GM23338 (cell line): ENCODE results near the gene VPREB3. TPM values are rescaled to one million over a fixed set of nuclear protein-coding genes. Genes with fewer than 3 reads are reported as not detected.

Experiments used
- ATAC-seq: fragments of 200-7000 bp; cut with Tn5 transposase; 3 replicates; pipeline ENCODE4 v1.9.1; 2020
- DNase-seq: peaks from one replicate; pipeline ENCODE4 v3.0.0-alpha.2; 2015; ENCODE audit warnings: low spot score
- H2AFZ ChIP-seq: fragments of 200-600 bp; sonication (generic); 2 replicates; pipeline ENCODE4 v1.8.0; 2016; ENCODE audit warnings: antibody characterized with exemption, mild to moderate bottlenecking, moderate library complexity
- H3F3A ChIP-seq: fragments of 200-600 bp; sonication (generic); replicated peaks from 2 replicates; pipeline ENCODE4 v1.8.0; 2017; ENCODE audit warnings: antibody characterized with exemption, mixed run types, low read depth
- H3K27ac ChIP-seq: fragments of 200-600 bp; sonication (generic); 2 replicates; pipeline ENCODE4 v1.6.1; 2016; ENCODE audit warnings: low read depth
- H3K27me3 ChIP-seq: fragments of 200-600 bp; sonication (generic); 2 replicates; pipeline ENCODE4 v1.8.0; 2016; ENCODE audit warnings: mild to moderate bottlenecking, mixed run types, moderate library complexity; ENCODE audit not compliant: insufficient read depth
- H3K36me3 ChIP-seq: fragments of 200-600 bp; sonication (generic); 2 replicates; pipeline ENCODE4 v1.8.0; 2016; ENCODE audit warnings: mild to moderate bottlenecking; ENCODE audit not compliant: insufficient read depth
- H3K4me1 ChIP-seq: fragments of 200-600 bp; sonication (generic); 2 replicates; pipeline ENCODE4 v1.8.0; 2016; ENCODE audit warnings: mild to moderate bottlenecking, moderate library complexity; ENCODE audit not compliant: insufficient read depth
- H3K4me2 ChIP-seq: fragments of 200-600 bp; sonication (generic); 2 replicates; pipeline ENCODE4 v1.7.1; 2017; ENCODE audit warnings: mixed run types
- H3K4me3 ChIP-seq: fragments of 200-600 bp; sonication (generic); 2 replicates; pipeline ENCODE4 v1.6.1; 2016; ENCODE audit warnings: mixed run types
- H3K79me2 ChIP-seq: fragments of 200-600 bp; sonication (generic); replicated peaks from 2 replicates; pipeline ENCODE4 v1.8.0; 2017; ENCODE audit warnings: mild to moderate bottlenecking; ENCODE audit not compliant: insufficient read depth
- H3K9me2 ChIP-seq: fragments of 200-600 bp; sonication (generic); 2 replicates; pipeline ENCODE4 v1.8.0; 2017; ENCODE audit not compliant: insufficient read depth
- H4K20me1 ChIP-seq: fragments of 200-600 bp; sonication (generic); replicated peaks from 2 replicates; pipeline ENCODE4 v1.8.0; 2017; ENCODE audit warnings: mild to moderate bottlenecking; ENCODE audit not compliant: insufficient read depth
- H3K27ac Mint-ChIP-seq: 2 replicates; pipeline ENCODE4 v1.8.0; 2020; ENCODE audit warnings: inconsistent platforms, mild to moderate bottlenecking, moderate library complexity, mixed read lengths
- H3K27me3 Mint-ChIP-seq: 3 replicates; pipeline ENCODE4 v1.8.0; 2022; ENCODE audit warnings: low read depth, mild to moderate bottlenecking, moderate library complexity, mixed read lengths, inconsistent platforms; ENCODE audit not compliant: insufficient read depth, poor library complexity
- H3K36me3 Mint-ChIP-seq: 3 replicates; pipeline ENCODE4 v1.8.0; 2021; ENCODE audit warnings: low read depth, mild to moderate bottlenecking, inconsistent platforms, moderate library complexity, mixed read lengths
- H3K4me1 Mint-ChIP-seq: 3 replicates; pipeline ENCODE4 v1.8.0; 2020; ENCODE audit warnings: mild to moderate bottlenecking, inconsistent platforms, mixed read lengths
- H3K4me3 Mint-ChIP-seq: 3 replicates; pipeline ENCODE4 v1.8.0; 2021; ENCODE audit warnings: moderate library complexity, mild to moderate bottlenecking, inconsistent platforms, mixed read lengths
- H3K9me3 Mint-ChIP-seq: 3 replicates; pipeline ENCODE4 v1.8.0; 2020; ENCODE audit warnings: moderate library complexity, mild to moderate bottlenecking, inconsistent platforms, mixed read lengths
- CREB1 ChIP-seq: fragments of 250-450 bp; sonication (Bioruptor Pico); IDR thresholded peaks from 2 replicates; pipeline ENCODE4 v1.5.0; 2020; ENCODE audit warnings: low read depth, mild to moderate bottlenecking, moderate library complexity
- EZH2 ChIP-seq: fragments of 200-600 bp; sonication (generic); IDR thresholded peaks from one replicate; pipeline ENCODE4 v1.8.0; 2017; ENCODE audit warnings: antibody characterized with exemption, mild to moderate bottlenecking, low read depth; ENCODE audit not compliant: unreplicated experiment
- EZH2phosphoT487 ChIP-seq: fragments of 200-600 bp; sonication (generic); IDR thresholded peaks from one replicate; pipeline ENCODE4 v1.8.1; 2018; ENCODE audit warnings: antibody characterized with exemption; ENCODE audit not compliant: unreplicated experiment
- JUNB ChIP-seq: IDR thresholded peaks from one replicate; pipeline ENCODE4 v1.6.1; 2016; ENCODE audit warnings: antibody characterized with exemption; ENCODE audit not compliant: unreplicated experiment
- NANOG ChIP-seq: IDR thresholded peaks from 2 replicates; pipeline ENCODE4 v1.6.1; 2016; ENCODE audit warnings: antibody characterized with exemption, borderline replicate concordance
- POLR2AphosphoS5 ChIP-seq: IDR thresholded peaks from 2 replicates; pipeline ENCODE4 v1.6.1; 2016; ENCODE audit warnings: antibody characterized with exemption, low read depth
- STAT1 ChIP-seq: IDR thresholded peaks from one replicate; pipeline ENCODE4 v1.6.1; 2016; ENCODE audit warnings: antibody characterized with exemption; ENCODE audit not compliant: unreplicated experiment
- ZNF114 ChIP-seq: fragments of 250-450 bp; sonication (Bioruptor Pico); IDR thresholded peaks from 2 replicates; pipeline ENCODE4 v1.5.0; 2020; ENCODE audit warnings: mild to moderate bottlenecking, moderate library complexity
- ZNF331 ChIP-seq: fragments of 250-450 bp; sonication (Bioruptor Pico); IDR thresholded peaks from 2 replicates; pipeline ENCODE4 v1.5.0; 2020; ENCODE audit warnings: low read depth, mild to moderate bottlenecking, moderate library complexity
- polyA plus RNA-seq: library from polyadenylated mRNA; unstranded; fragments of >200 nt; fragmentation: Nextera tagmentation; extraction: Ambion mirVana; gene quantifications from 2 replicates; pipeline ENCODE4 v1.2.1, GENCODE V29; 2016
- total RNA-seq: library from RNA; depleted of rRNA; stranded (reverse); fragments of >200 nt; shearing (Covaris generic); gene quantifications from 2 replicates; pipeline ENCODE4 v1.2.3, GENCODE V29; 2014
- TF ChIP-seq, protein P1 (sequence below), 2 experiments: fragments of 200-600 bp in 1 of 2; sonication (generic) in 1 of 2; conservative IDR thresholded peaks; 2 replicates each; pipeline versions ENCODE4 v1.5.1 to v1.6.1; 2016 to 2017; ENCODE audit warnings: antibody characterized with exemption in 2 of 2, low read depth in 2 of 2, mild to moderate bottlenecking in 2 of 2, moderate library complexity in 1 of 2
- TF ChIP-seq, protein P2 (sequence below): fragments of 250-450 bp; sonication (Bioruptor Pico); IDR thresholded peaks from 2 replicates; pipeline ENCODE4 v1.5.0; 2020; ENCODE audit warnings: mild to moderate bottlenecking, moderate library complexity
- TF ChIP-seq, protein P3 (sequence below): IDR thresholded peaks from 2 replicates; pipeline ENCODE4 v1.6.1; 2016; ENCODE audit warnings: antibody characterized with exemption
- TF ChIP-seq, protein P4 (sequence below): IDR thresholded peaks from one replicate; pipeline ENCODE4 v1.6.1; 2018; ENCODE audit warnings: antibody characterized with exemption; ENCODE audit not compliant: unreplicated experiment

VPREB3 gene
- total and polyA plus RNA-seq, 2 experiments from 2014 or later, result 1.1 TPM; not detected in 1

DNA sequence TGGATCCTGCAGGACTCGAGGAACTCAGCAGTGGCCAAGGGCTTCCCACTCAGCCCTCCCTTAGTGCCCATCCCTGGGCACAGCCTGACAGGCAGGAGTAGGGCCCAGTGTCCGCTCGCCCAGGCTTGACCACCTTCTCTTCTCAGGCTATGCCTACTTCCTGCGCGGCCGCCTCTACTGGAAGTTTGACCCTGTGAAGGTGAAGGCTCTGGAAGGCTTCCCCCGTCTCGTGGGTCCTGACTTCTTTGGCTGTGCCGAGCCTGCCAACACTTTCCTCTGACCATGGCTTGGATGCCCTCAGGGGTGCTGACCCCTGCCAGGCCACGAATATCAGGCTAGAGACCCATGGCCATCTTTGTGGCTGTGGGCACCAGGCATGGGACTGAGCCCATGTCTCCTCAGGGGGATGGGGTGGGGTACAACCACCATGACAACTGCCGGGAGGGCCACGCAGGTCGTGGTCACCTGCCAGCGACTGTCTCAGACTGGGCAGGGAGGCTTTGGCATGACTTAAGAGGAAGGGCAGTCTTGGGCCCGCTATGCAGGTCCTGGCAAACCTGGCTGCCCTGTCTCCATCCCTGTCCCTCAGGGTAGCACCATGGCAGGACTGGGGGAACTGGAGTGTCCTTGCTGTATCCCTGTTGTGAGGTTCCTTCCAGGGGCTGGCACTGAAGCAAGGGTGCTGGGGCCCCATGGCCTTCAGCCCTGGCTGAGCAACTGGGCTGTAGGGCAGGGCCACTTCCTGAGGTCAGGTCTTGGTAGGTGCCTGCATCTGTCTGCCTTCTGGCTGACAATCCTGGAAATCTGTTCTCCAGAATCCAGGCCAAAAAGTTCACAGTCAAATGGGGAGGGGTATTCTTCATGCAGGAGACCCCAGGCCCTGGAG lies 29.3 kb upstream of the VPREB3 start:
- no peaks in the 10 kb centered on the region for H3K9me3 Mint-ChIP-seq
- Histone ChIP-seq H3K4me3 (no peak overlapping the region), H3K27me3 (no peaks in the 10 kb centered on the region), H3K4me1 (peaks cover 15% of the 10 kb centered on the region), H2AFZ (no peak overlapping the region), H3K27ac (no peak overlapping the region), H3K79me2 (peaks cover 12% of the 10 kb centered on the region), H4K20me1 (peaks cover 11% of the 10 kb centered on the region), H3K4me2 (no peak overlapping the region), H3K9me2 (no peaks in the 10 kb centered on the region), H3K36me3 (no peaks in the 10 kb centered on the region), H3F3A (0 out of 2 replicates have a peak, but pooled peaks cover 6% of the 10 kb centered on the region)
- peaks cover 12% of the 10 kb centered on the region for H3K4me1 Mint-ChIP-seq
- H3K36me3 Mint-ChIP-seq, result peaks cover 6% of the 10 kb centered on the region
- ATAC-seq (no peak), DNase-seq (no peak)
- TF ChIP-seq, protein P1, sequence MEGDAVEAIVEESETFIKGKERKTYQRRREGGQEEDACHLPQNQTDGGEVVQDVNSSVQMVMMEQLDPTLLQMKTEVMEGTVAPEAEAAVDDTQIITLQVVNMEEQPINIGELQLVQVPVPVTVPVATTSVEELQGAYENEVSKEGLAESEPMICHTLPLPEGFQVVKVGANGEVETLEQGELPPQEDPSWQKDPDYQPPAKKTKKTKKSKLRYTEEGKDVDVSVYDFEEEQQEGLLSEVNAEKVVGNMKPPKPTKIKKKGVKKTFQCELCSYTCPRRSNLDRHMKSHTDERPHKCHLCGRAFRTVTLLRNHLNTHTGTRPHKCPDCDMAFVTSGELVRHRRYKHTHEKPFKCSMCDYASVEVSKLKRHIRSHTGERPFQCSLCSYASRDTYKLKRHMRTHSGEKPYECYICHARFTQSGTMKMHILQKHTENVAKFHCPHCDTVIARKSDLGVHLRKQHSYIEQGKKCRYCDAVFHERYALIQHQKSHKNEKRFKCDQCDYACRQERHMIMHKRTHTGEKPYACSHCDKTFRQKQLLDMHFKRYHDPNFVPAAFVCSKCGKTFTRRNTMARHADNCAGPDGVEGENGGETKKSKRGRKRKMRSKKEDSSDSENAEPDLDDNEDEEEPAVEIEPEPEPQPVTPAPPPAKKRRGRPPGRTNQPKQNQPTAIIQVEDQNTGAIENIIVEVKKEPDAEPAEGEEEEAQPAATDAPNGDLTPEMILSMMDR (conservative IDR thresholded peaks at IDR 0.05; ENCODE audit: low read depth in 2 of 2), result no peak
- TF ChIP-seq STAT1 (no peak), CREB1 (CRISPR knock-in tag) (no peak), EZH2 (no peak), JUNB (no peak), NANOG (no peak), POLR2AphosphoS5 (no peak), EZH2phosphoT487 (no peak), ZNF114 (CRISPR knock-in tag) (no peak), ZNF331 (CRISPR knock-in tag) (no peak)
- TF ChIP-seq, protein P2, sequence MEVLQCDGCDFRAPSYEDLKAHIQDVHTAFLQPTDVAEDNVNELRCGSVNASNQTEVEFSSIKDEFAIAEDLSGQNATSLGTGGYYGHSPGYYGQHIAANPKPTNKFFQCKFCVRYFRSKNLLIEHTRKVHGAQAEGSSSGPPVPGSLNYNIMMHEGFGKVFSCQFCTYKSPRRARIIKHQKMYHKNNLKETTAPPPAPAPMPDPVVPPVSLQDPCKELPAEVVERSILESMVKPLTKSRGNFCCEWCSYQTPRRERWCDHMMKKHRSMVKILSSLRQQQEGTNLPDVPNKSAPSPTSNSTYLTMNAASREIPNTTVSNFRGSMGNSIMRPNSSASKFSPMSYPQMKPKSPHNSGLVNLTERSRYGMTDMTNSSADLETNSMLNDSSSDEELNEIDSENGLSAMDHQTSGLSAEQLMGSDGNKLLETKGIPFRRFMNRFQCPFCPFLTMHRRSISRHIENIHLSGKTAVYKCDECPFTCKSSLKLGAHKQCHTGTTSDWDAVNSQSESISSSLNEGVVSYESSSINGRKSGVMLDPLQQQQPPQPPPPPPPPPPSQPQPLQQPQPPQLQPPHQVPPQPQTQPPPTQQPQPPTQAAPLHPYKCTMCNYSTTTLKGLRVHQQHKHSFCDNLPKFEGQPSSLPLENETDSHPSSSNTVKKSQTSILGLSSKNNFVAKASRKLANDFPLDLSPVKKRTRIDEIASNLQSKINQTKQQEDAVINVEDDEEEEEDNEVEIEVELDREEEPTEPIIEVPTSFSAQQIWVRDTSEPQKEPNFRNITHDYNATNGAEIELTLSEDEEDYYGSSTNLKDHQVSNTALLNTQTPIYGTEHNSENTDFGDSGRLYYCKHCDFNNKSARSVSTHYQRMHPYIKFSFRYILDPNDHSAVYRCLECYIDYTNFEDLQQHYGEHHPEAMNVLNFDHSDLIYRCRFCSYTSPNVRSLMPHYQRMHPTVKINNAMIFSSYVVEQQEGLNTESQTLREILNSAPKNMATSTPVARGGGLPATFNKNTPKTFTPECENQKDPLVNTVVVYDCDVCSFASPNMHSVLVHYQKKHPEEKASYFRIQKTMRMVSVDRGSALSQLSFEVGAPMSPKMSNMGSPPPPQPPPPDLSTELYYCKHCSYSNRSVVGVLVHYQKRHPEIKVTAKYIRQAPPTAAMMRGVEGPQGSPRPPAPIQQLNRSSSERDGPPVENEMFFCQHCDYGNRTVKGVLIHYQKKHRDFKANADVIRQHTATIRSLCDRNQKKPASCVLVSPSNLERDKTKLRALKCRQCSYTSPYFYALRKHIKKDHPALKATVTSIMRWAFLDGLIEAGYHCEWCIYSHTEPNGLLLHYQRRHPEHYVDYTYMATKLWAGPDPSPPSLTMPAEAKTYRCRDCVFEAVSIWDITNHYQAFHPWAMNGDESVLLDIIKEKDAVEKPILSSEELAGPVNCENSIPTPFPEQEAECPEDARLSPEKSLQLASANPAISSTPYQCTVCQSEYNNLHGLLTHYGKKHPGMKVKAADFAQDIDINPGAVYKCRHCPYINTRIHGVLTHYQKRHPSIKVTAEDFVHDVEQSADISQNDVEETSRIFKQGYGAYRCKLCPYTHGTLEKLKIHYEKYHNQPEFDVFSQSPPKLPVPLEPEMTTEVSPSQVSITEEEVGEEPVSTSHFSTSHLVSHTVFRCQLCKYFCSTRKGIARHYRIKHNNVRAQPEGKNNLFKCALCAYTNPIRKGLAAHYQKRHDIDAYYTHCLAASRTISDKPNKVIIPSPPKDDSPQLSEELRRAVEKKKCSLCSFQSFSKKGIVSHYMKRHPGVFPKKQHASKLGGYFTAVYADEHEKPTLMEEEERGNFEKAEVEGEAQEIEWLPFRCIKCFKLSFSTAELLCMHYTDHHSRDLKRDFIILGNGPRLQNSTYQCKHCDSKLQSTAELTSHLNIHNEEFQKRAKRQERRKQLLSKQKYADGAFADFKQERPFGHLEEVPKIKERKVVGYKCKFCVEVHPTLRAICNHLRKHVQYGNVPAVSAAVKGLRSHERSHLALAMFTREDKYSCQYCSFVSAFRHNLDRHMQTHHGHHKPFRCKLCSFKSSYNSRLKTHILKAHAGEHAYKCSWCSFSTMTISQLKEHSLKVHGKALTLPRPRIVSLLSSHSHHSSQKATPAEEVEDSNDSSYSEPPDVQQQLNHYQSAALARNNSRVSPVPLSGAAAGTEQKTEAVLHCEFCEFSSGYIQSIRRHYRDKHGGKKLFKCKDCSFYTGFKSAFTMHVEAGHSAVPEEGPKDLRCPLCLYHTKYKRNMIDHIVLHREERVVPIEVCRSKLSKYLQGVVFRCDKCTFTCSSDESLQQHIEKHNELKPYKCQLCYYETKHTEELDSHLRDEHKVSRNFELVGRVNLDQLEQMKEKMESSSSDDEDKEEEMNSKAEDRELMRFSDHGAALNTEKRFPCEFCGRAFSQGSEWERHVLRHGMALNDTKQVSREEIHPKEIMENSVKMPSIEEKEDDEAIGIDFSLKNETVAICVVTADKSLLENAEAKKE (CRISPR knock-in tag), result no peak
- TF ChIP-seq, protein P3, sequence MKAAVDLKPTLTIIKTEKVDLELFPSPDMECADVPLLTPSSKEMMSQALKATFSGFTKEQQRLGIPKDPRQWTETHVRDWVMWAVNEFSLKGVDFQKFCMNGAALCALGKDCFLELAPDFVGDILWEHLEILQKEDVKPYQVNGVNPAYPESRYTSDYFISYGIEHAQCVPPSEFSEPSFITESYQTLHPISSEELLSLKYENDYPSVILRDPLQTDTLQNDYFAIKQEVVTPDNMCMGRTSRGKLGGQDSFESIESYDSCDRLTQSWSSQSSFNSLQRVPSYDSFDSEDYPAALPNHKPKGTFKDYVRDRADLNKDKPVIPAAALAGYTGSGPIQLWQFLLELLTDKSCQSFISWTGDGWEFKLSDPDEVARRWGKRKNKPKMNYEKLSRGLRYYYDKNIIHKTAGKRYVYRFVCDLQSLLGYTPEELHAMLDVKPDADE, result no peak
- TF ChIP-seq, protein P4, sequence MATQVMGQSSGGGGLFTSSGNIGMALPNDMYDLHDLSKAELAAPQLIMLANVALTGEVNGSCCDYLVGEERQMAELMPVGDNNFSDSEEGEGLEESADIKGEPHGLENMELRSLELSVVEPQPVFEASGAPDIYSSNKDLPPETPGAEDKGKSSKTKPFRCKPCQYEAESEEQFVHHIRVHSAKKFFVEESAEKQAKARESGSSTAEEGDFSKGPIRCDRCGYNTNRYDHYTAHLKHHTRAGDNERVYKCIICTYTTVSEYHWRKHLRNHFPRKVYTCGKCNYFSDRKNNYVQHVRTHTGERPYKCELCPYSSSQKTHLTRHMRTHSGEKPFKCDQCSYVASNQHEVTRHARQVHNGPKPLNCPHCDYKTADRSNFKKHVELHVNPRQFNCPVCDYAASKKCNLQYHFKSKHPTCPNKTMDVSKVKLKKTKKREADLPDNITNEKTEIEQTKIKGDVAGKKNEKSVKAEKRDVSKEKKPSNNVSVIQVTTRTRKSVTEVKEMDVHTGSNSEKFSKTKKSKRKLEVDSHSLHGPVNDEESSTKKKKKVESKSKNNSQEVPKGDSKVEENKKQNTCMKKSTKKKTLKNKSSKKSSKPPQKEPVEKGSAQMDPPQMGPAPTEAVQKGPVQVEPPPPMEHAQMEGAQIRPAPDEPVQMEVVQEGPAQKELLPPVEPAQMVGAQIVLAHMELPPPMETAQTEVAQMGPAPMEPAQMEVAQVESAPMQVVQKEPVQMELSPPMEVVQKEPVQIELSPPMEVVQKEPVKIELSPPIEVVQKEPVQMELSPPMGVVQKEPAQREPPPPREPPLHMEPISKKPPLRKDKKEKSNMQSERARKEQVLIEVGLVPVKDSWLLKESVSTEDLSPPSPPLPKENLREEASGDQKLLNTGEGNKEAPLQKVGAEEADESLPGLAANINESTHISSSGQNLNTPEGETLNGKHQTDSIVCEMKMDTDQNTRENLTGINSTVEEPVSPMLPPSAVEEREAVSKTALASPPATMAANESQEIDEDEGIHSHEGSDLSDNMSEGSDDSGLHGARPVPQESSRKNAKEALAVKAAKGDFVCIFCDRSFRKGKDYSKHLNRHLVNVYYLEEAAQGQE, result no peak
- peaks cover 12% of the 10 kb centered on the region for H3K27me3 Mint-ChIP-seq
- no peak overlapping the region for H3K27ac Mint-ChIP-seq
- no peak overlapping the region for H3K4me3 Mint-ChIP-seq
